ENCODE data around the gene RPL14. TPM values are rescaled to one million over a fixed set of nuclear protein-coding genes. Genes with fewer than 3 reads are reported as not detected.

RPL14 gene
- total and polyA plus RNA-seq, 8 donors = 163 to 2,267 (median 564) TPM

GRCh38 chr3:40497288-40497687, 40.1 kb downstream of the RPL14 start:
- Histone ChIP-seq H3K27me3 (no peaks in the 10 kb centered on the region), H3K4me3 (no peak overlapping the region), H3K36me3 (no peaks in the 10 kb centered on the region), H3K27ac (no peak overlapping the region), H3K9me3 (no peaks in the 10 kb centered on the region), H3K4me1 (no peaks in the 10 kb centered on the region)
- no peak for TF ChIP-seq POLR2A (IDR thresholded peaks at IDR 0.05)
- intact Hi-C loops (cut with DNase I; ENCODE audit: low total_unique reads) = no loop called here
- 91 to 98% (median 94%) methylated on average over 2 of the region's 2 CpGs for WGBS, 5 donors
- no peak for DNase-seq

GRCh38 chr3:40499952-40500351, 42.8 kb downstream of the RPL14 start:
- Histone ChIP-seq H3K27ac (no peak overlapping the region), H3K9me3 (no peaks in the 10 kb centered on the region), H3K27me3 (no peaks in the 10 kb centered on the region), H3K4me3 (no peak overlapping the region), H3K36me3 (no peaks in the 10 kb centered on the region), H3K4me1 (peaks cover 0 to 7% (median 0%) of the 10 kb centered on the region in 4 donors)
- no peak for TF ChIP-seq EP300 (IDR thresholded peaks at IDR 0.05)
- no peak for TF ChIP-seq CTCF (IDR thresholded peaks at IDR 0.05)
- no peak for TF ChIP-seq POLR2A (IDR thresholded peaks at IDR 0.05)
- TF ChIP-seq POLR2AphosphoS5 (IDR thresholded peaks at IDR 0.05) = no peak
- intact Hi-C loops (cut with DNase I; ENCODE audit: low total_unique reads) = no loop called here
- 86 to 100% (median 96%) methylated on average over 1 of the region's 1 CpG for WGBS, 5 donors
- DNase-seq = no peak

- 86 to 95% (median 93%) methylated on average over 2 of the region's 2 CpGs for WGBS, 5 donors
- no peak for TF ChIP-seq POLR2A (IDR thresholded peaks at IDR 0.05)
- no peak for TF ChIP-seq POLR2AphosphoS5 (IDR thresholded peaks at IDR 0.05)
- no peak for TF ChIP-seq CTCF (IDR thresholded peaks at IDR 0.05)
- no peak for TF ChIP-seq EP300 (IDR thresholded peaks at IDR 0.05)
- Histone ChIP-seq H3K27me3 (no peaks in the 10 kb centered on the region), H3K27ac (no peak overlapping the region), H3K36me3 (no peaks in the 10 kb centered on the region), H3K4me1 (peaks cover 4 to 25% (median 9%) of the 10 kb centered on the region in 4 donors), H3K4me3 (no peak overlapping the region), H3K9me3 (no peaks in the 10 kb centered on the region)
- intact Hi-C loops (cut with DNase I; ENCODE audit: low total_unique reads) = no loop called here
- no peak for DNase-seq
Measured at GRCh38 chr3:40502034-40502433, 44.9 kb downstream of the RPL14 start.

- intact Hi-C loops (cut with DNase I; ENCODE audit: low total_unique reads) = no loop called here
- H3K27ac ChIP-seq = peak overlapping the region in 4 of 5 donors; percentile 83 to 88 (median 85)
- no peak for TF ChIP-seq CTCF (IDR thresholded peaks at IDR 0.05)
- peak in 2 of 3 donors; percentile 66 to 72 for TF ChIP-seq POLR2AphosphoS5 (IDR thresholded peaks at IDR 0.05)
- no peaks in the 10 kb centered on the region for H3K9me3 ChIP-seq
- H3K4me1 ChIP-seq = peaks cover 4 to 30% (median 9%) of the 10 kb centered on the region in 4 donors
- no peaks in the 10 kb centered on the region for H3K27me3 ChIP-seq
- WGBS, 5 donors = 61 to 74% (median 69%) methylated on average over 5 of the region's 5 CpGs
- peaks cover 0 to 5% (median 3%) of the 10 kb centered on the region in 4 donors for H3K36me3 ChIP-seq
- DNase-seq = peak in 1 of 2 donors; percentile 26
- peak overlapping the region in 3 of 4 donors; percentile 57 to 75 (median 63) for H3K4me3 ChIP-seq
Measured at GRCh38 chr3:40504636-40505430, 47.7 kb downstream of the RPL14 start.
